Breast epithelium (tissue), 3 donors: ENCODE measurements around the gene POFUT2.

Source experiments
- POLR2A ChIP-seq: fragments of 450-650 bp; IDR thresholded peaks from one replicate; pipeline ENCODE4 v1.6.1; 2016; ENCODE audit warnings: antibody characterized with exemption, mild to moderate bottlenecking, moderate library complexity
- TF ChIP-seq, protein P1 (sequence below), 3 donors: fragments of 450-650 bp; IDR thresholded peaks; one replicate each; pipeline ENCODE4 v1.5.1; 2016 to 2017; ENCODE audit warnings: antibody characterized with exemption in 3 of 3, mild to moderate bottlenecking in 3 of 3, moderate library complexity in 3 of 3

DNA sequence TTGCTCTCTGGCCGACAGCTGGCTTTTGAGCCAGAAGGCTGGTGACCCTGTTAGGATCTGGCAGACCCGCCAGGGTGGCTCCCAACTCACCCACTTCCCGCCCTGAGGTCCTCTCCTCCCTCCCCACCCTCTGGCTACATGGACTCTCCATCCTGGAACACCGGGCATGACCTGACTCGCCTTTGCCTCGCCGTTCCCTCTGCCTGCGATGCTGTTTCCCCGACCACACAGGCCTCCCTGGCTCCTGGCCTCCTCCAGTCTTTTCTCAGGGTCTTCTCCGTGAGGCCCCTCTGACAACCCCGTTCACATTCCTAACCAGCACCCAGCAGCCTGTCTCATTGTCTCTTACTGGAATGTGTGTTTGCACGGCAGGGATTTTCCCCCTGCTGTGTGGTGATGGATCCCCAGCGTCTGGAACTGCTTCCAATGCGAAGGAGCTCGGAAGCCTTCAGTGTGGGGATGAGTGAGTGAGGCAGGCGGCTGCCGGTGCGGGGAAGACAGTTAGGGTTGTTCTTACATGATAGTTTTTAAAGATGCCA lies 46.0 kb upstream of the POFUT2 start:
- TF ChIP-seq, protein P1, sequence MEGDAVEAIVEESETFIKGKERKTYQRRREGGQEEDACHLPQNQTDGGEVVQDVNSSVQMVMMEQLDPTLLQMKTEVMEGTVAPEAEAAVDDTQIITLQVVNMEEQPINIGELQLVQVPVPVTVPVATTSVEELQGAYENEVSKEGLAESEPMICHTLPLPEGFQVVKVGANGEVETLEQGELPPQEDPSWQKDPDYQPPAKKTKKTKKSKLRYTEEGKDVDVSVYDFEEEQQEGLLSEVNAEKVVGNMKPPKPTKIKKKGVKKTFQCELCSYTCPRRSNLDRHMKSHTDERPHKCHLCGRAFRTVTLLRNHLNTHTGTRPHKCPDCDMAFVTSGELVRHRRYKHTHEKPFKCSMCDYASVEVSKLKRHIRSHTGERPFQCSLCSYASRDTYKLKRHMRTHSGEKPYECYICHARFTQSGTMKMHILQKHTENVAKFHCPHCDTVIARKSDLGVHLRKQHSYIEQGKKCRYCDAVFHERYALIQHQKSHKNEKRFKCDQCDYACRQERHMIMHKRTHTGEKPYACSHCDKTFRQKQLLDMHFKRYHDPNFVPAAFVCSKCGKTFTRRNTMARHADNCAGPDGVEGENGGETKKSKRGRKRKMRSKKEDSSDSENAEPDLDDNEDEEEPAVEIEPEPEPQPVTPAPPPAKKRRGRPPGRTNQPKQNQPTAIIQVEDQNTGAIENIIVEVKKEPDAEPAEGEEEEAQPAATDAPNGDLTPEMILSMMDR (IDR thresholded peaks at IDR 0.05) = no peak
- no peak for TF ChIP-seq POLR2A
